ENCODE results near the gene AP4B1. TPM values are rescaled to one million over a fixed set of nuclear protein-coding genes. Genes with fewer than 3 reads are reported as not detected.

AP4B1 gene
- total RNA-seq, 1 donor from 2014 or later: 12.2 TPM

GRCh38 chr1:113903501-113904292 lies 902 bp downstream of the AP4B1 start:
- intact Hi-C loops (cut with DNase I): loop anchor here (5.0 kb wide), 1 partner anchor 66 kb away; no protein-coding TSS in a partner anchor
- no peak for DNase-seq (ENCODE audit: missing footprints)
- no peak for ATAC-seq

DNA sequence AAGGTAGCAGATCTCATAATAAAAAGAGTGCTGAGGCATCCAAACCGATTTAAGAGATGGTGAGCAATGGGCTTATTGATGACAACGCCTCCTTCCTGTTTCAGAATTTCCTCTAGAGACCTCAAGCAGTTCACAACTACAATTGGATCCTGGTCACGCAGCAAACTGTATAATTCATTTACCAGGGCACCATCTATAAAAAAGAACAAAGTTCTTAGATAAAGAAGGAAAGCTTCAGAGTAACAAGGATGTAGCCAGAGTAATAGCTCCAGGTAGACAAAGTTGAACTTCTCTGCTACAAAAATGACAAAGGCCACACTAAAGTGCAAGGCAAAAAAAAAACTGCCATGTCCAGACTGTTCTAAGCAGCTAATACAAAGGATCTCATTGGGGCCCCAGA lies 3.4 kb downstream of the AP4B1 start:
- no peak for DNase-seq (ENCODE audit: missing footprints)
- intact Hi-C loops (cut with DNase I): loop anchor here (5.0 kb wide), 1 partner anchor 64 kb away; no protein-coding TSS in a partner anchor
- no peak for ATAC-seq

DNA sequence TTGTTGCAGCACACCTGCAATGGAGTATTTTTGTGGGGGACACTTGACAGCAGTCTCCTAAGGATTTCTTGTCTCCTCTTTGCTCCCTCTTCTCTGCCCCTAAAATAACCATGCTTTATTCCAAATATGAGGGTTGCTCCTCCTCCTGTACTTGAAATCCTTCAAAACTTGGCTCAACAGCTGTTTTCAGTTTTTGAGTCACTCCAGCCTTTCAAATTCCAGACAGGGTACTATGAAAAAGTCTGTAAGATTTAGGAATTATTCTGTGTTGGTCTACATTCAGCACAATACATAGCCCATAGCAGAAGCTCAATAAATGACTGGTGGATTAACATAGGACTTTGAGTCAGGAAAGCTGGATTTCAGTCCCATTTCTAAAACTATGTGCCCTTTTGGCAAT lies 5.5 kb downstream of the AP4B1 start:
- intact Hi-C loops (cut with DNase I): no loop called here
- DNase-seq (ENCODE audit: missing footprints): no peak
- no peak for ATAC-seq

GRCh38 chr1:113898241-113898814 lies 6.3 kb downstream of the AP4B1 start:
- intact Hi-C loops (cut with DNase I): no loop called here
- DNase-seq (ENCODE audit: missing footprints) (no peak), ATAC-seq (peak; percentile 31)

DNA sequence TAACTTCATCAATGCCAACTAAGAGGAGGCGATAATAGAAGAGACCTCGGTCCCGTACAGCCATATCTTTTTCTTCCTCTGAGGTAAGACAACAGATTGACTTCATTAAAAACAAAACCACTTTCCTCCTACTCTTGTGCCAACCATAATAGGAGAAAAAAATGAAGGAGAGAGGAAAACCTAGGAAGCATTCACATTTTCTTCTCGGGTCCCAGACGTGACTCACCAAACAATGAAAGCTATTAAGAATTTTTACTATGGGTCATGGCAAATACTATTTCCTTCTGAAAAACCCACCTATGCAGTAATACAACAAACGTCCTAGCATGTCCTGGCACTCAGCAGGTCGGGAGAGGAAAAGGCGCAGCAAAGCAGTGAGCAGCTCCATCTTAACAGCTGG lies 8.6 kb downstream of the AP4B1 start:
- intact Hi-C loops (cut with DNase I): no loop called here
- ATAC-seq (no peak), DNase-seq (ENCODE audit: missing footprints) (no peak)

DNA sequence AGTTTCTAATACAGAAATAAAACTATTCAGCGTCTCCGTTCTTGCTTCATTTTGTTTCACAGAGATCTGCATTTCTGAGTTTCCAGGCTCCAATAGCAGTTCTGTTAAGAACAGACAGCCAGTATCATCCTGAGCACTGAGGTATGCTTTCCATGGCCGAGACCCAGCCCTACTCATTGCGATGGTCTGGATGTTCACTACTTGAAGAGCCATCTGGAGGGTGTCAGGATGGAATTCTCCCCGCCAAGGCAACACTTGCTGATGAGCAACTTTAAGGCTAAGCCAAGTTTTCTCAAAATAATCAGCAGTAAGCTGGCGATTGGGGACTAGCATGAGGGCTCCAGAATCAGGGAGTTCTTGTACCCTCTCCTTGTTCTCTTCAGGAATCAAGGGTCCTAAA lies 9.5 kb downstream of the AP4B1 start:
- no peak for ATAC-seq
- intact Hi-C loops (cut with DNase I): no loop called here
- DNase-seq (ENCODE audit: missing footprints): no peak

DNA sequence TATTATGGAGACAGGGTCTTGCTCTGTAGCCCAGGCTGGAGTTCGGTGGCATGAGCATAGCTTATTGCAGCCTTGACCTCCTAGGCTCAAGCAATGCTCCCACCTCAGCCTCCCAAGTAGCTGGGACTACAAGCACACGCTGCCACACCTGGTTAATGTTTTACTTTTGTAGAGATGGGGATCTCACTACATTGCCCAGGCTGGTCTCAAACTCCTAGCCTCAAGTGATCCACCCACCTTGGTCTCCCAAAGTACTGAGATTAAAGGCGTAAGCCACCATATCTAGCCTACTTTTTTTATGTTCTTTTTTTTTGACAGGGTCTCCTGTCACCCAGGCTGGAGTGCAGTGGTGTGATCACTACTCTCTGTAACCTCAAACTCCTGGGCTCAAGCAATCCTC lies 11.3 kb downstream of the AP4B1 start:
- DNase-seq (ENCODE audit: missing footprints) (no peak), ATAC-seq (no peak)
- intact Hi-C loops (cut with DNase I): no loop called here

- DNase-seq (ENCODE audit: missing footprints) (no peak), ATAC-seq (no peak)
- intact Hi-C loops (cut with DNase I): no loop called here
Measured at GRCh38 chr1:113891631-113892220, 12.9 kb downstream of the AP4B1 start.

- DNase-seq (ENCODE audit: missing footprints) (no peak), ATAC-seq (no peak)
Measured at GRCh38 chr1:113890816-113891215, 13.8 kb downstream of the AP4B1 start.

DNA sequence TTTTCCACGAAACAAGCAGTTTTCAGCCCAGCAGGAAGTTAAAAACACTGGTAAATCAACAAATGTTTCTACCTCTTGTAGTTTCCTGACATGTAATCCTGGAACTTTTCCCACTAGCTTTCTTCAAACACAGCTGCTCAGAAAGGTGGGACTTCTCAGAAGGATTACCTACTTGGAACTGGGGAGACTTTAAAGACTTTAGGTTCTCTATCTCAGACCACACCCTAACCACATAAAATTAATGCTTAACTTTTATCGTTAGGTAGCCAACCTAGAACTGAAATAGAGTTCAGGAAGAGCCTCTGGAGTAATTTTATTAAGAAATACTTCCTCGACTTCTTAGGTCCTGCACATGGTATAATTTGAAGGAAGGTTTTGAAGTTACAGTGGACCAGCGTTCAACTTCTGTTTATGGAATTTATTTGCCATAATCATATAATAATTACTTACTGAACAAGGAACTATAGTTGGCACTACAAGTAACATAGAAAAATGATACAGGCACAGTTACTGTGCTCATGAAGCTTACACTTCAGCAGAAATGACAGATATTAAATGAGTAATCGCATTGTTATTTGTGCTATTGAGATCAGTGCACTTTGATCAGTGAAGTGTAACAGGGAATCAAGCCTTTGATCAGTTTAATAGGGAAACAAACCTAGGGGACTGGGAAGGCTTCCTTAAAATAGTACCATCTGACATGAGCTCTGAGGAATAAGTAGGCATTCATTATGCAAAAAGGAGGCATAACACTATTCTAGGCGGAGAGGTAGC lies 17.0 kb downstream of the AP4B1 start, which contains the start of gene BCL2L15:
Gene BCL2L15 (minus strand): TSS at position 180 of the 774 bp plus-strand sequence. CDS start 206 bp downstream, outside the sequence.
- intact Hi-C loops (cut with DNase I): no loop called here
- DNase-seq (ENCODE audit: missing footprints) (no peak), ATAC-seq (no peak)

More at GRCh38 chr1:113890816-113891215, 13.8 kb downstream of the AP4B1 start:
- intact Hi-C loops (cut with DNase I): no loop called here

DNA sequence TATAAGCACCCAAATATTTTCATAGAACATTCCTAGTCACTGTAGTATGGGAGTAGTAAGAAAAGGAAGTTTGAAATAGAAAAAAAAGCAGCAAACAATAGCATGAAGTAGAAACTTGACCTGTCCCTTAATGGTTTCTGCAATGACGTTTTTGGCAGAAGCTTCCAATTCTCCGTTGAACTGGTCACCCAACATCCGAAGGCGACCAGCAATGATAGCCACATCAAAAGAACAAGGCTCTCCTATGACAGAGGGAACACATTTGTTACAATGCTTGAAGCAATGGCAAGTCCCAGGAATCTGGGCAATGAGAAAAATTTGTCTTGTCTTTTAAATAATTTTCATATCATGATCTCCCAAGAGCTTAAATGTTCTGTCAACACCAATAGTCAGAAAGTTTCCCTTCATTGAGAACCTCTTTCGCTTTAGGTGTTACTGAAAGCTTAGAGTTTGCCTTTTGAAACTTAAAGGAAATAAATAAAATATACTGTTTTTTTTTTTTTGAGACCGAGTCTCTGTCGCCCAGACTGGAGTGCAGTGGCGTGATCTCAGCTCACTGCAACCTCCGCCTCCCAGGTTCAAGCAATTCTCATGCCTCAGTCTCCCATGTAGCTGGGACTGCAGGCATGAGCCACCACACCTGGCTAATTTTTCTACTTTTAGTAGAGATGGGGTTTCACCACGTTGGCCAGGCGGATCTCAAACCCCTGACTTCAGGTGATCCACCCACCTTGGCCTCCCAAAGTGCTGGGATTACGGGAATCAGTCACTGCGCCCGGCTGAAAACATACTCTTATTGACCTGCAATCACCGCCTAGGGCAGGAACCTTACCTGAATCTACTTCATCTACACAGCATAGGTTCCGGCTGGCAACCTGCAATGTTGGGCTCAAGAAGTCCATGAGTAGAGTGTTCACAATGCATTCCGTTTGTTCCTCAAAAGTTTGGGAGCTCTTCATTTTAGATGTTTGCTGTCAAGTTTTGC lies 17.9 kb downstream of the AP4B1 start:
- intact Hi-C loops (cut with DNase I): no loop called here
- DNase-seq (ENCODE audit: missing footprints) (no peak), ATAC-seq (no peak)

DNA sequence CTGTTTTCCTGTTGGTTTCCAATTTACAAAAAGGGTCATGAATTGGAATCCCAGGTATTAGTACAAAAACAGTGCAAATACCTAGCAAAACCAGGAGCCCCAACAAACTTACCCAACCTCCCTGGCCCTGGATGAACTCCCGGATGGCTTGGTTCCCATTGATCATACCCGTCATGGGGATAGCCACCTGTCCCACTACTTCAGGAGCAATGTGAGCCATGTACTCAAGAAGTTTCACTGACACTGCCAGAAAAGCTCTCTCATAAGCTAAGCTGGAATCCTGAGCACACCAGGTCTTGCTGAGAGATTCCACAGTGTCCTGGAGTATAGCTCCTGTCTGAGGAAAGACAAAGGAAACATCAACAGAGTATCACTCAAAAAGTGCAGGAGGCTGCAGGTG lies 22.9 kb downstream of the AP4B1 start:
- intact Hi-C loops (cut with DNase I): no loop called here
- ATAC-seq (no peak), DNase-seq (ENCODE audit: missing footprints) (no peak)

DNA sequence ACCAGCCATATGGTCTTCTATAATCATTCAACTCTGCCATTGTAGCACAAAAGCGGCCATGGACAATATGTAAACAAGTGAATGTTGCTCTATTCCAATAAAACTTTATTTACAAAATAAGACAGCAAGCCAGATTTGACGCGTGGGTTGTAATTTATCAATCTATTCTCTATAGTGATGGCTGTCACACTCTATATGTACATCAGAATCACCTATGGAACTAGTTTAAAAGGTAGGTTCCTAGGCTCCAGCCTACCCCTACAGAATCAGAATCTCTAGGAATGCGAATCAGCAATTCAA lies 24.9 kb downstream of the AP4B1 start:
- ATAC-seq (no peak), DNase-seq (ENCODE audit: missing footprints) (no peak)
- intact Hi-C loops (cut with DNase I): no loop called here

GRCh38 chr1:113876176-113876575 lies 28.4 kb downstream of the AP4B1 start:
- DNase-seq (ENCODE audit: missing footprints) (no peak), ATAC-seq (no peak)
- intact Hi-C loops (cut with DNase I): no loop called here

GRCh38 chr1:113875714-113876113 lies 28.9 kb downstream of the AP4B1 start:
- DNase-seq (ENCODE audit: missing footprints): no peak
- intact Hi-C loops (cut with DNase I): no loop called here
- ATAC-seq: no peak

DNA sequence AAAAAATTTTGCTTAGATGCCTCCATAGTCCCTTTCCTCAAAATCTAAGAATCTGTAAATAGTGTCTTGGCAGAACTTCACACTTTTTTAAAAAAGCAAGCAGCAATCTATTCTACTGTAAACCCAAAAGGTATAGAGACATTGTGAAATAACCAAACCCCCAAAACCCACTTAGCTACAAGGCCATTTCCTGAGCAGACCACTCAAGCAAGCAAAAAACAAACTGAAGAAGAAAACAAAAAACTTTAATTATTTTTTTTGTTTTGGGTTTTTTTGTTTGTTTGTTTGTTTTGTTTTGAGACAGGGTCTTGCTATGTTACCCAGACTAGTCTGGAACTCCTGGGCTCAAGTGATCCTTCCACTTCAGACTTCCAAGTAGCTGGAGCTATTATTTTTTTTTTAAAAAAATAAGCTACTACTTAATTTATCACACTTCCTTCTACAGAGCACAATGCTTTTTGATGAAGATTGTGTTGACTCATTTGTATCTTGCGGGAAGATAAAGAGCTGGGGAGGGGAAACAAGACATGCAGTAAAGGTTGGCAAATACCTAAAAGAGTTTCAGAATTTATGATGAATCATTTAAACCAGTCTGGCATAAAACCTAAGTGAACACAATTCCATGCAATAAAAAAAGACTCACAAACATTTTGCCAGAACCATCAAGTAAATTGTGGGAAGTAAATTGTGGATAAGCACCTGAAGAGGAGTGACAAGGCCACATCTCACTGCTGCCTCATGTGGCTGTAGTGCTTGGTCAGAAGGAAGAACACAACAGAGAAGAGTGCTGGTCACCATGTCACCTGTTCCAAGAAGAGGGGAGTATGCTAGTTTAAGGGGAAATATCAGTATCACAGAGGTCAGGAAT lies 30.4 kb downstream of the AP4B1 start:
- no peak for DNase-seq (ENCODE audit: missing footprints)
- no peak for ATAC-seq
- intact Hi-C loops (cut with DNase I): no loop called here

DNA sequence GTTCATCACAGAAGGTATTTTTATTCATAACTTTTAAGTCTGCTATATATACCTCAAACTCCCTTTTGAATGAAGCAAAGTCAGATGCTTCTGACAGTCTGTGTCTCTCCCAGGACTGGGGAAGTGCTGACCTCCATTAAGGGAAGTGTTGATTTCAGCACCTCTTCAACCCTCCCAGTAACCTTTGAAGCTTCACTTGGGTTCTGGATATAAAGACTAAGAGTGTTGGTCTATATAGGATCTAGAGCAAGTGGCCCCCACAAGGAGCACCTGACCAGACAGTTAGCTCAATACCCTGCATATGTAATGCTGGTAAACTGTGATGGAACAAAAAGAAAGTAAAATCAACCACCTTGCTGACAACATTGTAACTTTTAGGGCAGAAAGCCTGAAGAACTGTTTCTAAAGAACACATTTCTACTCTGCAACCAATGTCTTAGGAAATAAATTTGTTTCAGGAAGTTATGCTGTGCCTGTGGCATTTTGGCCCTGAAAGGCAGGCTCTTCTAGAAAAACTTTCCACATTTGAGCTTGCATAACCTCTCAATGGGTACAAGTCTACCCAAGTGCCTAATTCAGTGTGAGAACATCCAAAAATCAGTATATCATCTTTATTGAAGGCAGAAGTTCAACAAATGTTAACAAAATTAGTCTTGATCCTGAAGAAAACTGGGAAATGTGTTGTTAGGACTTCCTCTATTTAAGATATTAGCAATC lies 32.2 kb downstream of the AP4B1 start:
- ATAC-seq: no peak
- DNase-seq (ENCODE audit: missing footprints): no peak
- intact Hi-C loops (cut with DNase I): no loop called here
